ENCODE results near the gene NPTN. TPM values are rescaled to one million over a fixed set of nuclear protein-coding genes. Genes with fewer than 3 reads are reported as not detected.

Gene NPTN
- total and polyA plus RNA-seq, 12 donors, result 89.9 to 212 (median 186) TPM

- Histone ChIP-seq H3K4me3 (no peak overlapping the region), H3K9me3 (no peaks in the 10 kb centered on the region), H3K27ac (no peak overlapping the region), H3K36me3 (peaks cover 0 to 13% (median 0%) of the 10 kb centered on the region in 9 donors), H3K27me3 (no peaks in the 10 kb centered on the region), H3K4me1 (peaks cover 0 to 2% (median 0%) of the 10 kb centered on the region in 9 donors)
- TF ChIP-seq, protein P1, sequence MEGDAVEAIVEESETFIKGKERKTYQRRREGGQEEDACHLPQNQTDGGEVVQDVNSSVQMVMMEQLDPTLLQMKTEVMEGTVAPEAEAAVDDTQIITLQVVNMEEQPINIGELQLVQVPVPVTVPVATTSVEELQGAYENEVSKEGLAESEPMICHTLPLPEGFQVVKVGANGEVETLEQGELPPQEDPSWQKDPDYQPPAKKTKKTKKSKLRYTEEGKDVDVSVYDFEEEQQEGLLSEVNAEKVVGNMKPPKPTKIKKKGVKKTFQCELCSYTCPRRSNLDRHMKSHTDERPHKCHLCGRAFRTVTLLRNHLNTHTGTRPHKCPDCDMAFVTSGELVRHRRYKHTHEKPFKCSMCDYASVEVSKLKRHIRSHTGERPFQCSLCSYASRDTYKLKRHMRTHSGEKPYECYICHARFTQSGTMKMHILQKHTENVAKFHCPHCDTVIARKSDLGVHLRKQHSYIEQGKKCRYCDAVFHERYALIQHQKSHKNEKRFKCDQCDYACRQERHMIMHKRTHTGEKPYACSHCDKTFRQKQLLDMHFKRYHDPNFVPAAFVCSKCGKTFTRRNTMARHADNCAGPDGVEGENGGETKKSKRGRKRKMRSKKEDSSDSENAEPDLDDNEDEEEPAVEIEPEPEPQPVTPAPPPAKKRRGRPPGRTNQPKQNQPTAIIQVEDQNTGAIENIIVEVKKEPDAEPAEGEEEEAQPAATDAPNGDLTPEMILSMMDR (IDR thresholded peaks at IDR 0.05), result no peak
- intact Hi-C loops (cut with DNase I), result loop anchor here in 3 of 10 donors (10.0 kb wide), 2 partner anchors 227 to 237 kb away; no protein-coding TSS in a partner anchor
- DNase-seq (no peak), ATAC-seq (no peak)
These were observed 91.7 kb downstream of the NPTN start for GRCh38 chr15:73541479-73541878.

GRCh38 chr15:73540161-73540560 lies 93.0 kb downstream of the NPTN start:
- H3K9me3 ChIP-seq, result no peaks in the 10 kb centered on the region
- DNase-seq (no peak), ATAC-seq (no peak)
- intact Hi-C loops (cut with DNase I), result loop anchor here in 3 of 10 donors (10.0 kb wide), 2 partner anchors 225 to 235 kb away; no protein-coding TSS in a partner anchor
- peaks cover 0 to 2% (median 0%) of the 10 kb centered on the region in 9 donors for H3K4me1 ChIP-seq
- H3K27me3 ChIP-seq, result no peaks in the 10 kb centered on the region
- WGBS, 2 donors, result 74 to 79% methylated on average over 3 of the region's 3 CpGs
- no peak overlapping the region for H3K4me3 ChIP-seq
- H3K36me3 ChIP-seq, result peaks cover 0 to 4% (median 0%) of the 10 kb centered on the region in 9 donors
- TF ChIP-seq, protein P1 (IDR thresholded peaks at IDR 0.05), result no peak
- H3K27ac ChIP-seq, result no peak overlapping the region

- H3K4me3 ChIP-seq, result no peak overlapping the region
- no peak for ATAC-seq
- peaks cover 0 to 2% (median 0%) of the 10 kb centered on the region in 9 donors for H3K4me1 ChIP-seq
- no peaks in the 10 kb centered on the region for H3K36me3 ChIP-seq
- WGBS, 2 donors, result 73 to 94% methylated on average over 8 to 9 of the region's 9 CpGs
- no peaks in the 10 kb centered on the region for H3K27me3 ChIP-seq
- H3K9me3 ChIP-seq, result no peaks in the 10 kb centered on the region
- TF ChIP-seq, protein P1 (IDR thresholded peaks at IDR 0.05), result peak in 2 of 9 donors; percentile 22 to 25
- no peak for DNase-seq
- intact Hi-C loops (cut with DNase I), result loop anchor here in 4 of 10 donors (5.0 to 10.0 kb wide), 3 partner anchors 225 to 235 kb away; no protein-coding TSS in a partner anchor
- no peak overlapping the region for H3K27ac ChIP-seq
These were observed 93.7 kb downstream of the NPTN start for GRCh38 chr15:73539212-73540128.

- WGBS, 2 donors, result 98% methylated on average over 10 of the region's 10 CpGs
- no peaks in the 10 kb centered on the region for H3K36me3 ChIP-seq
- TF ChIP-seq, protein P1 (IDR thresholded peaks at IDR 0.05), result no peak
- intact Hi-C loops (cut with DNase I), result loop anchor here in 1 of 10 donors (5.0 kb wide), 1 partner anchor 231 kb away; no protein-coding TSS in a partner anchor
- H3K9me3 ChIP-seq, result no peaks in the 10 kb centered on the region
- H3K4me3 ChIP-seq, result no peak overlapping the region
- H3K27ac ChIP-seq, result no peak overlapping the region
- no peaks in the 10 kb centered on the region for H3K27me3 ChIP-seq
- DNase-seq (no peak), ATAC-seq (no peak)
- peaks cover 0 to 2% (median 0%) of the 10 kb centered on the region in 9 donors for H3K4me1 ChIP-seq
These were observed 94.5 kb downstream of the NPTN start for GRCh38 chr15:73538563-73539211.
